ENCODE measurements around the gene OR6P1. TPM values are rescaled to one million over a fixed set of nuclear protein-coding genes. Genes with fewer than 3 reads are reported as not detected.

OR6P1 gene
- total and polyA plus RNA-seq, 2 of the 8 experiments (the other 6 are each of a cell fraction or from before 2014, with no cell fraction given): not detected

DNA sequence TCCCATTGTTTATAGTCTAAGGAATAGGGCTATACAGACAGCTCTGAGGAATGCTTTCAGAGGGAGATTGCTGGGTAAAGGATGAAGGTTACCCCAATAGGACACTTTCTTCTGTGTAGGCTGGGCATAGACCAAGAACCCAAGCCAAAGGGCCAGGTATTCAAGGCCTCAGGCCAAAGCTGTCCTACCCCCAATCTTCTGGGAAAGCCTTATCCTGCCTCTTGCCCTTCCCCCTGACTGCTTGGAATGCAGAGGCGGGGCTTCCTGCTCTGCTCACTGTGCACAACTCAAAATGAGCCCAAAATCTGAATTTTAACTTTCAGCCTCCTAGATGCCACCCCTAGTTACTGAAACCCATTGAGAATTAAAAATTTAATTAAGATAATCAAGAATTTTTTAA, 36.9 kb upstream of the OR6P1 start:
- Histone ChIP-seq H2BK120ac (replicated peaks; ENCODE audit: low read depth, low read length) (no peak overlapping the region), H3K79me1 (ENCODE audit: low read depth, low read length) (no peaks in the 10 kb centered on the region), H2BK12ac (ENCODE audit: low read depth, low read length) (no peak overlapping the region; the same call in 1 of the 2 replicates), H4K5ac (ENCODE audit: insufficient read length, low read depth, low read length) (no peak overlapping the region), H3K4me1 (replicated peaks in 1 of 4; ENCODE audit: control insufficient read depth in 3 of 4, insufficient read depth in 4 of 4, low read length in 3 of 4) (no peaks in the 10 kb centered on the region; a peak in 1 of 7 replicates), H3K56ac (replicated peaks; ENCODE audit: insufficient read length, low read depth, low read length) (no peak overlapping the region), H3K23me2 (ENCODE audit: low read depth, low read length) (no peaks in the 10 kb centered on the region; the same call in 1 of the 2 replicates), H3K79me2 (ENCODE audit: control insufficient read depth in 1 of 2, insufficient read depth in 2 of 2, low read length in 2 of 2) (no peaks in the 10 kb centered on the region), H3K18ac (ENCODE audit: extremely low read depth, low read length) (no peak overlapping the region), H3K4me3 (ENCODE audit: extremely low read depth in 1 of 4, insufficient read depth in 2 of 4, low read depth in 3 of 4, low read length in 4 of 4) (no peak overlapping the region), H4K91ac (replicated peaks; ENCODE audit: insufficient read length, low read length) (no peak overlapping the region), H2AFZ (ENCODE audit: low read length) (peak overlapping the region; percentile 81), H4K20me1 (replicated peaks in 1 of 2; ENCODE audit: control insufficient read depth in 1 of 2, insufficient read depth in 2 of 2, low read length in 2 of 2) (no peaks in the 10 kb centered on the region), H3K14ac (ENCODE audit: insufficient read length) (no peak overlapping the region), H3K23ac (ENCODE audit: insufficient read length) (no peak overlapping the region), H3K9ac (replicated peaks in 1 of 4; ENCODE audit: extremely low read depth in 1 of 4, low read depth in 3 of 4, low read length in 3 of 4) (no peak overlapping the region), H2BK15ac (ENCODE audit: low read length) (no peak overlapping the region), H2BK20ac (ENCODE audit: low read length) (no peak overlapping the region), H3K9me3 (ENCODE audit: insufficient read depth in 2 of 2, low read depth in 1 of 2, low read length in 1 of 2) (no peaks in the 10 kb centered on the region), H3K27ac (ENCODE audit: low read depth, low read length) (no peak overlapping the region), H4K8ac (ENCODE audit: extremely low read depth, insufficient read depth, low read length) (no peak overlapping the region), H3K36me3 (ENCODE audit: control insufficient read depth in 2 of 4, insufficient read depth in 4 of 4, low read length in 3 of 4) (no peaks in the 10 kb centered on the region), H3K4ac (replicated peaks; ENCODE audit: insufficient read length, low read depth, low read length) (no peak overlapping the region), H2AK5ac (ENCODE audit: low read depth, low read length) (no peak overlapping the region), H3K4me2 (ENCODE audit: insufficient read depth in 1 of 2, low read depth in 2 of 2, low read length in 2 of 2) (no peak overlapping the region), H3K27me3 (replicated peaks in 1 of 4; ENCODE audit: control insufficient read depth in 3 of 4, extremely low read depth in 1 of 4, insufficient read depth in 3 of 4, low read length in 3 of 4) (no peaks in the 10 kb centered on the region), H2BK5ac (ENCODE audit: low read depth, low read length) (0 out of 2 replicates have a peak overlapping the region, but pooled peaks have one; percentile 11)
- no peak for DNase-seq (ENCODE audit: low read depth in 1 of 2, low spot score in 2 of 2)
- FAIRE-seq: no peak
- ChIA-PET POLR2A (ENCODE audit: partially characterized antibody) (no interaction called here), CTCF (ENCODE audit: partially characterized antibody) (interaction anchor here (0.6 to 1.3 kb wide), 3 partner anchors 11 to 553 kb away, joined by 3 to 4 read pairs (median 3); no protein-coding TSS in a partner anchor)
- WGBS, 2 experiments (ENCODE audit: extremely low coverage in 1 of 2, insufficient coverage in 1 of 2, insufficient read length in 1 of 2, insufficient replicate concordance in 2 of 2, low coverage in 1 of 2, low lambda C conversion rate in 2 of 2, missing lambda C conversion rate in 1 of 2): 79% methylated on average over 1 of the region's 1 CpG; no CpG with 5 or more reads in 1 of the 2 experiments
- TF ChIP-seq POLR2A (IDR thresholded peaks at IDR 0.05; ENCODE audit: control extremely low read depth in 1 of 2, low read depth in 2 of 2, low read length in 2 of 2) (no peak), BACH1 (IDR thresholded peaks at IDR 0.05; ENCODE audit: low read length) (no peak), TEAD4 (IDR thresholded peaks at IDR 0.05; ENCODE audit: low read depth, low read length) (peak; percentile 62), HDAC2 (IDR thresholded peaks at IDR 0.05; ENCODE audit: borderline replicate concordance in 1 of 2, low read depth in 2 of 2, low read length in 2 of 2) (no peak), CBX8 (IDR thresholded peaks at IDR 0.05; ENCODE audit: borderline replicate concordance, low read depth, low read length) (no peak), CBX5 (IDR thresholded peaks at IDR 0.05; ENCODE audit: low read depth, low read length) (no peak), SP1 (IDR thresholded peaks at IDR 0.05; ENCODE audit: low read depth, low read length) (0 out of 2 replicates have a peak, but pooled peaks have one; percentile 17), SIX5 (IDR thresholded peaks at IDR 0.05; ENCODE audit: low read depth, low read length) (no peak), SUZ12 (IDR thresholded peaks at IDR 0.05; ENCODE audit: low read length) (no peak), BCL11A (IDR thresholded peaks at IDR 0.05; ENCODE audit: low read depth in 2 of 2, low read length in 2 of 2) (no peak)
- TF ChIP-seq, protein P1, sequence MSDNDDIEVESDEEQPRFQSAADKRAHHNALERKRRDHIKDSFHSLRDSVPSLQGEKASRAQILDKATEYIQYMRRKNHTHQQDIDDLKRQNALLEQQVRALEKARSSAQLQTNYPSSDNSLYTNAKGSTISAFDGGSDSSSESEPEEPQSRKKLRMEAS (IDR thresholded peaks at IDR 0.05): no peak
